SK-N-SH (cell line): ENCODE measurements around the gene SLAIN2. TPM values are rescaled to one million over a fixed set of nuclear protein-coding genes. Genes with fewer than 3 reads are reported as not detected.

Experiments
- CTCF ChIA-PET: fragments of 300-600, 350-600 bp; formaldehyde crosslinking; extraction: SDS; loops from one replicate; lab custom pipeline; 2021; lab: Yijun Ruan, JAX
- POLR2A ChIA-PET: fragments of 350-600 bp; sonication (Branson Sonifier 250); formaldehyde crosslinking; extraction: SDS; loops from one replicate; lab custom pipeline; 2020; ENCODE audit warnings: antibody characterized with exemption, inconsistent platforms; lab: Yijun Ruan, JAX
- DNase-seq: peaks from one replicate; pipeline ENCODE4 v3.0.0; 2012
- H2AFZ ChIP-seq: fragments of 200-600 bp; sonication (generic); 2 replicates; pipeline ENCODE4 v1.8.1; 2016; ENCODE audit warnings: antibody characterized with exemption, mild to moderate bottlenecking, low read depth
- H3F3A ChIP-seq: fragments of 200-600 bp; sonication (generic); replicated peaks from 2 replicates; pipeline ENCODE3; 2016; ENCODE audit warnings: antibody characterized with exemption, mild to moderate bottlenecking; ENCODE audit not compliant: insufficient read depth
- H3K27ac ChIP-seq, 2 experiments: fragments of 200-500 bp in 1 of 2; fragments of 200-600 bp in 1 of 2; sonication (Bioruptor generic) in 1 of 2; sonication (generic), shearing (Covaris generic) in 1 of 2; 2 replicates each; pipeline versions ENCODE4 v1.5.1 to v1.6.1; 2014 to 2016; ENCODE audit warnings: low read depth in 2 of 2, inconsistent platforms in 1 of 2, low read length in 1 of 2, mild to moderate bottlenecking in 1 of 2, mixed read lengths in 1 of 2
- H3K27me3 ChIP-seq: fragments of 200-600 bp; sonication (generic), shearing (Covaris generic); 2 replicates; pipeline ENCODE4 v1.6.1; 2016; ENCODE audit warnings: mixed run types; ENCODE audit not compliant: insufficient read depth
- H3K36me3 ChIP-seq, 2 experiments: fragments of 200-500 bp in 1 of 2; fragments of 200-600 bp in 1 of 2; sonication (Bioruptor generic) in 1 of 2; sonication (generic) in 1 of 2; replicated peaks in 1 of 2; 2 replicates each; pipeline versions ENCODE3 to v1.5.1; 2014 to 2016; ENCODE audit warnings: low read length in 1 of 2, mild to moderate bottlenecking in 1 of 2; ENCODE audit not compliant: insufficient read depth in 2 of 2, control insufficient read depth in 1 of 2
- H3K4me1 ChIP-seq, 2 experiments: fragments of 200-500 bp in 1 of 2; fragments of 200-600 bp in 1 of 2; sonication (Bioruptor generic) in 1 of 2; sonication (generic), shearing (Covaris generic) in 1 of 2; 2 replicates each; pipeline versions ENCODE4 v1.5.1 to v1.6.1; 2014 to 2016; ENCODE audit warnings: low read depth in 1 of 2, low read length in 1 of 2, mixed run types in 1 of 2; ENCODE audit not compliant: insufficient read depth in 2 of 2, control insufficient read depth in 1 of 2
- H3K4me2 ChIP-seq: fragments of 200-600 bp; sonication (generic), shearing (Covaris generic); 2 replicates; pipeline ENCODE4 v1.6.1; 2017; ENCODE audit warnings: mixed run types
- H3K4me3 ChIP-seq, 2 experiments: fragments of 200-500 bp in 1 of 2; fragments of 200-600 bp in 1 of 2; sonication (Bioruptor generic) in 1 of 2; sonication (generic), shearing (Covaris generic) in 1 of 2; 2 replicates each; pipeline versions ENCODE4 v1.5.1 to v1.8.1; 2014 to 2016; ENCODE audit warnings: low read depth in 2 of 2, inconsistent platforms in 1 of 2, low read length in 1 of 2, mild to moderate bottlenecking in 1 of 2, mixed read lengths in 1 of 2, moderate library complexity in 1 of 2
- H3K79me2 ChIP-seq: fragments of 200-600 bp; sonication (generic); 2 replicates; pipeline ENCODE4 v1.8.1; 2017; ENCODE audit warnings: mild to moderate bottlenecking; ENCODE audit not compliant: insufficient read depth
- H3K9ac ChIP-seq: fragments of 200-600 bp; sonication (generic); 2 replicates; pipeline ENCODE4 v1.6.1; 2017; ENCODE audit warnings: mixed run types
- H3K9me2 ChIP-seq: fragments of 200-600 bp; sonication (generic); 2 replicates; pipeline ENCODE4 v1.6.1; 2017; ENCODE audit warnings: mixed run types
- H3K9me3 ChIP-seq: fragments of 200-600 bp; sonication (generic); 2 replicates; pipeline ENCODE4 v1.6.1; 2017; ENCODE audit warnings: mixed run types, mild to moderate bottlenecking, moderate library complexity
- H4K20me1 ChIP-seq: fragments of 200-600 bp; sonication (generic); 2 replicates; pipeline ENCODE4 v1.6.1; 2017; ENCODE audit warnings: mild to moderate bottlenecking, mixed run types; ENCODE audit not compliant: insufficient read depth
- ELF1 ChIP-seq: IDR thresholded peaks from 2 replicates; pipeline ENCODE4 v1.4.0; 2012
- FOSL2 ChIP-seq: IDR thresholded peaks from 2 replicates; pipeline ENCODE4 v1.4.0; 2012; ENCODE audit warnings: low read depth, mild to moderate bottlenecking, moderate library complexity, borderline replicate concordance
- MAX ChIP-seq: IDR thresholded peaks from 2 replicates; pipeline ENCODE4 v1.4.0; 2012; ENCODE audit warnings: low read depth
- MEF2A ChIP-seq: IDR thresholded peaks from 2 replicates; pipeline ENCODE4 v1.4.0; 2012; ENCODE audit warnings: low read depth, borderline replicate concordance
- RCOR1 ChIP-seq: fragments of 150-350 bp; IDR thresholded peaks from 2 replicates; pipeline ENCODE4 v1.6.1; 2017; ENCODE audit warnings: antibody characterized with exemption, low read length
- USF1 ChIP-seq: IDR thresholded peaks from 2 replicates; pipeline ENCODE4 v1.4.0; 2012; ENCODE audit warnings: low read depth, borderline replicate concordance
- WGBS: methylation state at CpG from one replicate; pipeline ENCODE4 v1.1.6; 2017; ENCODE audit warnings: low lambda C conversion rate; 5-methylcytosine and 5-hydroxymethylcytosine counted together
- polyA plus RNA-seq, 3 experiments: library from polyadenylated mRNA; depleted of rRNA; stranded (reverse); fragments of >200 nt; gene quantifications; 2 replicates each; pipeline ENCODE4 v1.2.3, GENCODE V29; 2012
- TF ChIP-seq, protein P1 (sequence below): IDR thresholded peaks from 2 replicates; pipeline ENCODE4 v1.6.1; 2012; ENCODE audit warnings: mild to moderate bottlenecking, low read depth, low read length, moderate library complexity
- TF ChIP-seq, protein P2 (sequence below): fragments of 150-350 bp; IDR thresholded peaks from 2 replicates; pipeline ENCODE4 v1.6.1; 2016; ENCODE audit warnings: mild to moderate bottlenecking, low read depth, low read length
- TF ChIP-seq, protein P3 (sequence below): IDR thresholded peaks from 2 replicates; pipeline ENCODE4; 2012
- TF ChIP-seq, protein P4 (sequence below): fragments of 200-600 bp; sonication (generic); IDR thresholded peaks from 2 replicates; pipeline ENCODE4 v1.6.1; 2017; ENCODE audit warnings: antibody characterized with exemption, mild to moderate bottlenecking, moderate library complexity

The SLAIN2 gene
- polyA plus RNA-seq, 1 of the 3 experiments (the other 2 are of a cell fraction): 17.0 TPM

GRCh38 chr4:48332661-48333060 is 8.7 kb upstream of the SLAIN2 start (continued):
- TF ChIP-seq, protein P1, sequence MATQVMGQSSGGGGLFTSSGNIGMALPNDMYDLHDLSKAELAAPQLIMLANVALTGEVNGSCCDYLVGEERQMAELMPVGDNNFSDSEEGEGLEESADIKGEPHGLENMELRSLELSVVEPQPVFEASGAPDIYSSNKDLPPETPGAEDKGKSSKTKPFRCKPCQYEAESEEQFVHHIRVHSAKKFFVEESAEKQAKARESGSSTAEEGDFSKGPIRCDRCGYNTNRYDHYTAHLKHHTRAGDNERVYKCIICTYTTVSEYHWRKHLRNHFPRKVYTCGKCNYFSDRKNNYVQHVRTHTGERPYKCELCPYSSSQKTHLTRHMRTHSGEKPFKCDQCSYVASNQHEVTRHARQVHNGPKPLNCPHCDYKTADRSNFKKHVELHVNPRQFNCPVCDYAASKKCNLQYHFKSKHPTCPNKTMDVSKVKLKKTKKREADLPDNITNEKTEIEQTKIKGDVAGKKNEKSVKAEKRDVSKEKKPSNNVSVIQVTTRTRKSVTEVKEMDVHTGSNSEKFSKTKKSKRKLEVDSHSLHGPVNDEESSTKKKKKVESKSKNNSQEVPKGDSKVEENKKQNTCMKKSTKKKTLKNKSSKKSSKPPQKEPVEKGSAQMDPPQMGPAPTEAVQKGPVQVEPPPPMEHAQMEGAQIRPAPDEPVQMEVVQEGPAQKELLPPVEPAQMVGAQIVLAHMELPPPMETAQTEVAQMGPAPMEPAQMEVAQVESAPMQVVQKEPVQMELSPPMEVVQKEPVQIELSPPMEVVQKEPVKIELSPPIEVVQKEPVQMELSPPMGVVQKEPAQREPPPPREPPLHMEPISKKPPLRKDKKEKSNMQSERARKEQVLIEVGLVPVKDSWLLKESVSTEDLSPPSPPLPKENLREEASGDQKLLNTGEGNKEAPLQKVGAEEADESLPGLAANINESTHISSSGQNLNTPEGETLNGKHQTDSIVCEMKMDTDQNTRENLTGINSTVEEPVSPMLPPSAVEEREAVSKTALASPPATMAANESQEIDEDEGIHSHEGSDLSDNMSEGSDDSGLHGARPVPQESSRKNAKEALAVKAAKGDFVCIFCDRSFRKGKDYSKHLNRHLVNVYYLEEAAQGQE: no peak

DNA sequence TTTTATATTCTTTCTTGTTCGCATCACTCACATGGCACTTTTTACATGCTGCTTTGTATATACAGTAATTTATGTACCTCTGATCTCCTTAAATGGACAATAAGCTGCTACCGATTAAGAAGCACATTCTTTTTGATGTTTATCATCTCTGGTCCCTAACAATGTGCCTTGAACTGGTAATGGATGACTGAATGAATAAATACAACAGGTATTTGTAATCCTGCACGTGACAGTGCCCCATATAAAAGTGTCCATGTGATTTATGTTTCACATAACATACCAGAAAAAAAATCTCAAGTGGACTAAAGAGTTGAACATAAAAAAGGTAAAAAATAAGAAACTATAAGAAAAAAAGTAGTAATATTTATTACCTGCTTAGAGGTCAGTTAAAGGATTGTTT is 7.7 kb upstream of the SLAIN2 start:
- H3K9me2 ChIP-seq: no peaks in the 10 kb centered on the region
- H3K79me2 ChIP-seq: no peaks in the 10 kb centered on the region
- no peaks in the 10 kb centered on the region for H3K9me3 ChIP-seq
- no peaks in the 10 kb centered on the region for H4K20me1 ChIP-seq
- CTCF ChIA-PET: no interaction called here
- peaks cover 6 to 12% of the 10 kb centered on the region in 2 experiments; a peak in 2 of 4 replicates for H3K4me1 ChIP-seq
- H3K4me3 ChIP-seq: no peak overlapping the region
- H3K27me3 ChIP-seq: no peaks in the 10 kb centered on the region
- WGBS: 59% methylated on average over 3 of the region's 3 CpGs
- TF ChIP-seq MEF2A (no peak), USF1 (no peak), FOSL2 (no peak), RCOR1 (no peak), ELF1 (no peak), MAX (no peak)
- TF ChIP-seq, protein P2, sequence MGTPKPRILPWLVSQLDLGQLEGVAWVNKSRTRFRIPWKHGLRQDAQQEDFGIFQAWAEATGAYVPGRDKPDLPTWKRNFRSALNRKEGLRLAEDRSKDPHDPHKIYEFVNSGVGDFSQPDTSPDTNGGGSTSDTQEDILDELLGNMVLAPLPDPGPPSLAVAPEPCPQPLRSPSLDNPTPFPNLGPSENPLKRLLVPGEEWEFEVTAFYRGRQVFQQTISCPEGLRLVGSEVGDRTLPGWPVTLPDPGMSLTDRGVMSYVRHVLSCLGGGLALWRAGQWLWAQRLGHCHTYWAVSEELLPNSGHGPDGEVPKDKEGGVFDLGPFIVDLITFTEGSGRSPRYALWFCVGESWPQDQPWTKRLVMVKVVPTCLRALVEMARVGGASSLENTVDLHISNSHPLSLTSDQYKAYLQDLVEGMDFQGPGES: no peak
- TF ChIP-seq, protein P3, sequence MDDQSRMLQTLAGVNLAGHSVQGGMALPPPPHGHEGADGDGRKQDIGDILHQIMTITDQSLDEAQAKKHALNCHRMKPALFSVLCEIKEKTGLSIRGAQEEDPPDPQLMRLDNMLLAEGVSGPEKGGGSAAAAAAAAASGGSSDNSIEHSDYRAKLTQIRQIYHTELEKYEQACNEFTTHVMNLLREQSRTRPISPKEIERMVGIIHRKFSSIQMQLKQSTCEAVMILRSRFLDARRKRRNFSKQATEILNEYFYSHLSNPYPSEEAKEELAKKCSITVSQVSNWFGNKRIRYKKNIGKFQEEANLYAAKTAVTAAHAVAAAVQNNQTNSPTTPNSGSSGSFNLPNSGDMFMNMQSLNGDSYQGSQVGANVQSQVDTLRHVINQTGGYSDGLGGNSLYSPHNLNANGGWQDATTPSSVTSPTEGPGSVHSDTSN: no peak
- TF ChIP-seq, protein P4, sequence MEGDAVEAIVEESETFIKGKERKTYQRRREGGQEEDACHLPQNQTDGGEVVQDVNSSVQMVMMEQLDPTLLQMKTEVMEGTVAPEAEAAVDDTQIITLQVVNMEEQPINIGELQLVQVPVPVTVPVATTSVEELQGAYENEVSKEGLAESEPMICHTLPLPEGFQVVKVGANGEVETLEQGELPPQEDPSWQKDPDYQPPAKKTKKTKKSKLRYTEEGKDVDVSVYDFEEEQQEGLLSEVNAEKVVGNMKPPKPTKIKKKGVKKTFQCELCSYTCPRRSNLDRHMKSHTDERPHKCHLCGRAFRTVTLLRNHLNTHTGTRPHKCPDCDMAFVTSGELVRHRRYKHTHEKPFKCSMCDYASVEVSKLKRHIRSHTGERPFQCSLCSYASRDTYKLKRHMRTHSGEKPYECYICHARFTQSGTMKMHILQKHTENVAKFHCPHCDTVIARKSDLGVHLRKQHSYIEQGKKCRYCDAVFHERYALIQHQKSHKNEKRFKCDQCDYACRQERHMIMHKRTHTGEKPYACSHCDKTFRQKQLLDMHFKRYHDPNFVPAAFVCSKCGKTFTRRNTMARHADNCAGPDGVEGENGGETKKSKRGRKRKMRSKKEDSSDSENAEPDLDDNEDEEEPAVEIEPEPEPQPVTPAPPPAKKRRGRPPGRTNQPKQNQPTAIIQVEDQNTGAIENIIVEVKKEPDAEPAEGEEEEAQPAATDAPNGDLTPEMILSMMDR: no peak
- TF ChIP-seq, all 33 proteins: peak for 0
- Histone ChIP-seq H3K36me3 (no peaks in the 10 kb centered on the region), H3K4me2 (no peak overlapping the region), H3K9ac (no peak overlapping the region), H3F3A (peaks cover 15% of the 10 kb centered on the region), H2AFZ (no peak overlapping the region), H3K27ac (no peak overlapping the region)
- POLR2A ChIA-PET: no interaction called here
- no peak for DNase-seq
